AG09309 (cell line): ENCODE results near the gene AJAP1.

Experiments
- DNase-seq: peaks from one replicate; pipeline ENCODE4 v3.0.0-alpha.2; 2010; ENCODE audit warnings: low read depth
- H3K4me3 ChIP-seq: 2 replicates; pipeline ENCODE4 v1.5.1; 2011; ENCODE audit warnings: mild to moderate bottlenecking, low read depth, low read length, moderate library complexity; ENCODE audit not compliant: control insufficient read depth
- CTCF ChIP-seq: IDR thresholded peaks from 2 replicates; pipeline ENCODE4 v1.5.1; 2011; ENCODE audit warnings: mild to moderate bottlenecking, low read depth, low read length, inconsistent platforms; ENCODE audit not compliant: insufficient read depth, control insufficient read depth; ENCODE audit errors: missing control alignments

AJAP1 gene

GRCh38 chr1:4630561-4630960 is 23.8 kb upstream of the AJAP1 start:
- no peak for TF ChIP-seq CTCF
- no peak for DNase-seq
- H3K4me3 ChIP-seq = no peak overlapping the region

- TF ChIP-seq CTCF = no peak
- H3K4me3 ChIP-seq = no peak overlapping the region
- no peak for DNase-seq
Observed at GRCh38 chr1:4631321-4631720, 23.1 kb upstream of the AJAP1 start.

- H3K4me3 ChIP-seq = no peak overlapping the region
- TF ChIP-seq CTCF = no peak
- no peak for DNase-seq
Observed at GRCh38 chr1:4633346-4633745, 21.1 kb upstream of the AJAP1 start.

GRCh38 chr1:4634156-4634792 is 20.1 kb upstream of the AJAP1 start:
- DNase-seq = no peak
- no peak overlapping the region for H3K4me3 ChIP-seq
- TF ChIP-seq CTCF = no peak

GRCh38 chr1:4634793-4635406 is 19.5 kb upstream of the AJAP1 start:
- H3K4me3 ChIP-seq = no peak overlapping the region
- no peak for TF ChIP-seq CTCF
- no peak for DNase-seq

GRCh38 chr1:4636186-4636585 is 18.2 kb upstream of the AJAP1 start:
- no peak for DNase-seq
- TF ChIP-seq CTCF = no peak
- H3K4me3 ChIP-seq = no peak overlapping the region
